Activated CD4-positive, alpha-beta T cell treated with anti-CD3 and anti-CD28 coated beads, Interleukin-2, amount 50 U/mL, for 24 hours (primary cell): ENCODE results near the gene IL34.
"Not testable (repeated sequence)": the region's sequence is repeated elsewhere in the genome, so short reads cannot be mapped to it uniquely, and the experiment has no call there.

Experiments
- DNase-seq, 2 donors: peaks; one replicate each; pipeline ENCODE4 v3.0.0-alpha.2; 2020; ENCODE audit warnings: low read depth in 1 of 2, low spot score in 1 of 2

IL34 gene

GRCh38 chr16:70656712-70657263, 10.4 kb downstream of the IL34 start:
- no peak for DNase-seq

- no peak for DNase-seq
Measured at GRCh38 chr16:70657956-70658355, 11.6 kb downstream of the IL34 start.

- no peak for DNase-seq
Measured at GRCh38 chr16:70658921-70659320, 12.6 kb downstream of the IL34 start.

- DNase-seq, result no peak
Measured at GRCh38 chr16:70659546-70659945, 13.2 kb downstream of the IL34 start.

- DNase-seq, result no peak
Measured at GRCh38 chr16:70659953-70660671, 13.8 kb downstream of the IL34 start.

- no peak for DNase-seq
Measured at GRCh38 chr16:70660672-70661350, 14.5 kb downstream of the IL34 start.

GRCh38 chr16:70661534-70661917, 15.2 kb downstream of the IL34 start:
- no peak for DNase-seq

GRCh38 chr16:70661918-70662641, 15.7 kb downstream of the IL34 start:
- DNase-seq, result no peak

GRCh38 chr16:70662991-70663523, 16.7 kb downstream of the IL34 start:
- no peak for DNase-seq

GRCh38 chr16:70663524-70664324, 17.4 kb downstream of the IL34 start:
- DNase-seq, result no peak

GRCh38 chr16:70664325-70665112, 18.2 kb downstream of the IL34 start:
- no peak for DNase-seq

- DNase-seq, result no peak
Measured at GRCh38 chr16:70665113-70665694, 18.8 kb downstream of the IL34 start.

- no peak for DNase-seq
Measured at GRCh38 chr16:70665806-70666735, 19.7 kb downstream of the IL34 start.

- DNase-seq, result no peak
Measured at GRCh38 chr16:70670175-70670574, 23.8 kb downstream of the IL34 start.

- not testable (repeated sequence) for DNase-seq
Measured at GRCh38 chr16:70670938-70671337, 24.6 kb downstream of the IL34 start.

GRCh38 chr16:70674221-70675014, 28.1 kb downstream of the IL34 start:
- no peak for DNase-seq

- no peak for DNase-seq
Measured at GRCh38 chr16:70675851-70676513, 29.6 kb downstream of the IL34 start.
